ENCODE data around the gene GLOD5.

Gene GLOD5

GRCh38 chrX:48791063-48791820 lies 29.7 kb downstream of the GLOD5 start:
- Histone ChIP-seq H3K79me1 (ENCODE audit: low read depth, low read length) (no peaks in the 10 kb centered on the region), H3K18ac (ENCODE audit: low read length) (no peak overlapping the region), H2BK15ac (ENCODE audit: low read length) (no peak overlapping the region), H2BK120ac (ENCODE audit: low read depth, low read length) (no peak overlapping the region), H2BK5ac (ENCODE audit: low read length) (no peak overlapping the region), H2BK12ac (ENCODE audit: low read length) (no peak overlapping the region), H4K91ac (ENCODE audit: low read depth, low read length, poor library complexity) (no peak overlapping the region), H3K27me3 (ENCODE audit: control insufficient read depth in 3 of 3, insufficient read depth in 3 of 3, low read depth in 1 of 3, low read length in 3 of 3) (peaks cover 0 to 15% (median 0%) of the 10 kb centered on the region in 3 experiments), H3K23ac (ENCODE audit: low read depth, low read length, poor library complexity) (no peak overlapping the region), H3K4me1 (ENCODE audit: control insufficient read depth in 2 of 2, insufficient read depth in 1 of 2, low read depth in 1 of 2, low read length in 2 of 2) (peaks cover 2 to 8% of the 10 kb centered on the region in 2 donors), H3K4me3 (ENCODE audit: low read length in 2 of 2) (no peak overlapping the region), H3K4me2 (ENCODE audit: insufficient read depth, low read length, poor library complexity, severe bottlenecking) (no peak overlapping the region), H3K4ac (ENCODE audit: low read length) (no peak overlapping the region), H3K14ac (ENCODE audit: low read length) (no peak overlapping the region), H2AFZ (ENCODE audit: low read length) (peak overlapping the region; percentile 22), H3K36me3 (replicated peaks in 1 of 2; ENCODE audit: control insufficient read depth in 2 of 2, insufficient read depth in 2 of 2, low read length in 2 of 2) (no peaks in the 10 kb centered on the region), H3K27ac (replicated peaks; ENCODE audit: low read length) (no peak overlapping the region), H3K9me3 (replicated peaks in 1 of 2; ENCODE audit: control insufficient read depth in 2 of 2, insufficient read depth in 1 of 2, low read depth in 1 of 2, low read length in 2 of 2) (no peaks in the 10 kb centered on the region), H2AK5ac (ENCODE audit: low read depth, low read length) (no peak overlapping the region), H4K8ac (ENCODE audit: low read depth, low read length) (no peak overlapping the region), H3K9ac (ENCODE audit: low read depth, low read length, poor library complexity) (no peak overlapping the region)
- no peak for DNase-seq (ENCODE audit: low spot score)
- WGBS, 2 donors (ENCODE audit: extremely low coverage in 2 of 2, insufficient read length in 2 of 2, insufficient replicate concordance in 1 of 2), result no CpG with 5 or more reads among the region's 11 CpGs

- no peak overlapping the region for H4K8ac ChIP-seq (ENCODE audit: low read depth, low read length)
- no CpG with 5 or more reads among the region's 7 CpGs for WGBS, 2 donors (ENCODE audit: extremely low coverage in 2 of 2, insufficient read length in 2 of 2, insufficient replicate concordance in 1 of 2)
Measured at GRCh38 chrX:48792219-48792618, 30.7 kb downstream of the GLOD5 start.

GRCh38 chrX:48793935-48794334 lies 32.4 kb downstream of the GLOD5 start:
- Histone ChIP-seq H2BK120ac (ENCODE audit: low read depth, low read length) (no peak overlapping the region), H2BK12ac (ENCODE audit: low read length) (no peak overlapping the region), H3K27me3 (ENCODE audit: control insufficient read depth in 3 of 3, insufficient read depth in 3 of 3, low read depth in 1 of 3, low read length in 3 of 3) (no peaks in the 10 kb centered on the region), H2BK5ac (ENCODE audit: low read length) (no peak overlapping the region), H3K4ac (ENCODE audit: low read length) (no peak overlapping the region), H3K79me1 (ENCODE audit: low read depth, low read length) (no peaks in the 10 kb centered on the region), H2AK5ac (ENCODE audit: low read depth, low read length) (no peak overlapping the region), H3K23ac (ENCODE audit: low read depth, low read length, poor library complexity) (no peak overlapping the region), H2AFZ (ENCODE audit: low read length) (no peak overlapping the region), H3K9ac (ENCODE audit: low read depth, low read length, poor library complexity) (no peak overlapping the region), H3K18ac (ENCODE audit: low read length) (no peak overlapping the region), H3K4me2 (ENCODE audit: insufficient read depth, low read length, poor library complexity, severe bottlenecking) (no peak overlapping the region), H4K91ac (ENCODE audit: low read depth, low read length, poor library complexity) (no peak overlapping the region), H3K36me3 (replicated peaks in 1 of 2; ENCODE audit: control insufficient read depth in 2 of 2, insufficient read depth in 2 of 2, low read length in 2 of 2) (no peaks in the 10 kb centered on the region), H4K8ac (ENCODE audit: low read depth, low read length) (no peak overlapping the region), H3K4me1 (ENCODE audit: control insufficient read depth in 2 of 2, insufficient read depth in 1 of 2, low read depth in 1 of 2, low read length in 2 of 2) (peaks cover 2 to 8% of the 10 kb centered on the region in 2 donors), H3K9me3 (replicated peaks in 1 of 2; ENCODE audit: control insufficient read depth in 2 of 2, insufficient read depth in 1 of 2, low read depth in 1 of 2, low read length in 2 of 2) (no peaks in the 10 kb centered on the region), H2BK15ac (ENCODE audit: low read length) (no peak overlapping the region), H3K14ac (ENCODE audit: low read length) (no peak overlapping the region), H3K27ac (replicated peaks; ENCODE audit: low read length) (no peak overlapping the region), H3K4me3 (ENCODE audit: low read length in 2 of 2) (no peak overlapping the region)
- WGBS, 2 donors (ENCODE audit: extremely low coverage in 2 of 2, insufficient read length in 2 of 2, insufficient replicate concordance in 1 of 2), result no CpG with 5 or more reads among the region's 4 CpGs
- DNase-seq (ENCODE audit: low spot score), result no peak

More at GRCh38 chrX:48792219-48792618, 30.7 kb downstream of the GLOD5 start:
- Histone ChIP-seq H3K23ac (ENCODE audit: low read depth, low read length, poor library complexity) (no peak overlapping the region), H3K9me3 (replicated peaks in 1 of 2; ENCODE audit: control insufficient read depth in 2 of 2, insufficient read depth in 1 of 2, low read depth in 1 of 2, low read length in 2 of 2) (no peaks in the 10 kb centered on the region), H2BK12ac (ENCODE audit: low read length) (no peak overlapping the region), H4K91ac (ENCODE audit: low read depth, low read length, poor library complexity) (no peak overlapping the region), H3K27ac (replicated peaks; ENCODE audit: low read length) (no peak overlapping the region), H3K36me3 (replicated peaks in 1 of 2; ENCODE audit: control insufficient read depth in 2 of 2, insufficient read depth in 2 of 2, low read length in 2 of 2) (no peaks in the 10 kb centered on the region), H2AFZ (ENCODE audit: low read length) (no peak overlapping the region), H3K4me1 (ENCODE audit: control insufficient read depth in 2 of 2, insufficient read depth in 1 of 2, low read depth in 1 of 2, low read length in 2 of 2) (peaks cover 2 to 8% of the 10 kb centered on the region in 2 donors), H3K9ac (ENCODE audit: low read depth, low read length, poor library complexity) (no peak overlapping the region), H3K14ac (ENCODE audit: low read length) (no peak overlapping the region), H3K4me2 (ENCODE audit: insufficient read depth, low read length, poor library complexity, severe bottlenecking) (no peak overlapping the region), H2BK120ac (ENCODE audit: low read depth, low read length) (no peak overlapping the region), H3K18ac (ENCODE audit: low read length) (no peak overlapping the region), H3K4ac (ENCODE audit: low read length) (no peak overlapping the region), H2BK5ac (ENCODE audit: low read length) (no peak overlapping the region), H3K79me1 (ENCODE audit: low read depth, low read length) (no peaks in the 10 kb centered on the region), H2BK15ac (ENCODE audit: low read length) (no peak overlapping the region), H3K27me3 (ENCODE audit: control insufficient read depth in 3 of 3, insufficient read depth in 3 of 3, low read depth in 1 of 3, low read length in 3 of 3) (peaks cover 0 to 10% (median 0%) of the 10 kb centered on the region in 3 experiments), H3K4me3 (ENCODE audit: low read length in 2 of 2) (no peak overlapping the region), H2AK5ac (ENCODE audit: low read depth, low read length) (no peak overlapping the region)
- no peak for DNase-seq (ENCODE audit: low spot score)

- Histone ChIP-seq H3K9me3 (replicated peaks in 1 of 2; ENCODE audit: control insufficient read depth in 2 of 2, insufficient read depth in 1 of 2, low read depth in 1 of 2, low read length in 2 of 2) (no peaks in the 10 kb centered on the region), H2BK120ac (ENCODE audit: low read depth, low read length) (no peak overlapping the region), H3K4me1 (ENCODE audit: control insufficient read depth in 2 of 2, insufficient read depth in 1 of 2, low read depth in 1 of 2, low read length in 2 of 2) (peaks cover 2 to 8% of the 10 kb centered on the region in 2 donors), H2AK5ac (ENCODE audit: low read depth, low read length) (no peak overlapping the region), H3K27ac (replicated peaks; ENCODE audit: low read length) (no peak overlapping the region), H3K27me3 (ENCODE audit: control insufficient read depth in 3 of 3, insufficient read depth in 3 of 3, low read depth in 1 of 3, low read length in 3 of 3) (no peaks in the 10 kb centered on the region), H3K79me1 (ENCODE audit: low read depth, low read length) (no peaks in the 10 kb centered on the region), H3K23ac (ENCODE audit: low read depth, low read length, poor library complexity) (no peak overlapping the region), H3K18ac (ENCODE audit: low read length) (no peak overlapping the region), H2AFZ (ENCODE audit: low read length) (no peak overlapping the region), H3K9ac (ENCODE audit: low read depth, low read length, poor library complexity) (no peak overlapping the region), H3K14ac (ENCODE audit: low read length) (no peak overlapping the region), H2BK15ac (ENCODE audit: low read length) (no peak overlapping the region), H3K36me3 (replicated peaks in 1 of 2; ENCODE audit: control insufficient read depth in 2 of 2, insufficient read depth in 2 of 2, low read length in 2 of 2) (no peaks in the 10 kb centered on the region), H3K4me3 (ENCODE audit: low read length in 2 of 2) (no peak overlapping the region), H2BK5ac (ENCODE audit: low read length) (no peak overlapping the region), H4K8ac (ENCODE audit: low read depth, low read length) (no peak overlapping the region), H2BK12ac (ENCODE audit: low read length) (no peak overlapping the region), H4K91ac (ENCODE audit: low read depth, low read length, poor library complexity) (no peak overlapping the region), H3K4me2 (ENCODE audit: insufficient read depth, low read length, poor library complexity, severe bottlenecking) (no peak overlapping the region), H3K4ac (ENCODE audit: low read length) (no peak overlapping the region)
- WGBS, 2 donors (ENCODE audit: extremely low coverage in 2 of 2, insufficient read length in 2 of 2, insufficient replicate concordance in 1 of 2), result no CpG with 5 or more reads among the region's 12 CpGs
- no peak for DNase-seq (ENCODE audit: low spot score)
Measured at GRCh38 chrX:48794340-48794910, 32.9 kb downstream of the GLOD5 start.
